Stomach (tissue), 4 donors: Measurements from ENCODE around the gene CHST11.

ENCODE experiments used
- CTCF ChIP-seq, 7 experiments: fragments of 450-650 bp in 4 of 7; fragments of 200-600 bp in 3 of 7; sonication (generic) in 3 of 7; IDR thresholded peaks; one replicate each; pipeline ENCODE4 v1.5.1; 2016 to 2019; ENCODE audit warnings: antibody characterized with exemption in 7 of 7, control low read depth in 2 of 7, mild to moderate bottlenecking in 1 of 7
- POLR2A ChIP-seq, 4 donors: fragments of 450-650 bp; IDR thresholded peaks; one replicate each; pipeline ENCODE4 v1.6.1; 2016; ENCODE audit warnings: antibody characterized with exemption in 4 of 4, control low read depth in 2 of 4, mild to moderate bottlenecking in 1 of 4, moderate library complexity in 1 of 4

GRCh38 chr12:104499668-104500332 is 43.1 kb downstream of the CHST11 start:
- TF ChIP-seq CTCF (IDR thresholded peaks at IDR 0.05) (no peak), POLR2A (IDR thresholded peaks at IDR 0.05) (no peak)
